HL-60 (cell line): ENCODE measurements around the gene ATP6V1C2.

Experiments
- DNase-seq, 2 experiments: peaks; one replicate each; pipeline ENCODE4 v3.0.0-alpha.2; 2010 to 2020; ENCODE audit warnings: low read depth in 1 of 2, low spot score in 1 of 2
- H3K27ac ChIP-seq: fragments of 250-450 bp; sonication (Bioruptor Pico); replicated peaks from 2 replicates; pipeline ENCODE4 v1.5.1; 2020; ENCODE audit warnings: mild to moderate bottlenecking, moderate library complexity
- H3K27me3 ChIP-seq: fragments of 250-450 bp; sonication (Bioruptor Pico); 2 replicates; pipeline ENCODE4 v1.5.1; 2021; ENCODE audit warnings: mild to moderate bottlenecking, moderate library complexity; ENCODE audit not compliant: insufficient read depth, poor library complexity, severe bottlenecking
- H3K4me3 ChIP-seq: replicated peaks from 2 replicates; pipeline ENCODE4 v1.5.1; 2011; ENCODE audit warnings: mild to moderate bottlenecking, control low read depth, low read length; ENCODE audit not compliant: insufficient read depth
- CTCF ChIP-seq: IDR thresholded peaks from one replicate; pipeline ENCODE4 v1.5.1; 2011; ENCODE audit warnings: low read length, control low read depth, inconsistent platforms; ENCODE audit not compliant: insufficient read depth
- GABPA ChIP-seq: IDR thresholded peaks from 2 replicates; pipeline ENCODE4 v1.6.1; 2012; ENCODE audit warnings: low read depth
- POLR2AphosphoS5 ChIP-seq: IDR thresholded peaks from 2 replicates; pipeline ENCODE4 v1.6.1; 2012; ENCODE audit warnings: low read depth
- REST ChIP-seq: IDR thresholded peaks from 2 replicates; pipeline ENCODE4 v1.6.1; 2012; ENCODE audit warnings: low read depth; ENCODE audit not compliant: insufficient replicate concordance
- SPI1 ChIP-seq: IDR thresholded peaks from 2 replicates; pipeline ENCODE4 v1.6.1; 2012; ENCODE audit warnings: low read depth, mild to moderate bottlenecking, borderline replicate concordance

ATP6V1C2 gene

GRCh38 chr2:10820562-10820961, 99.1 kb downstream of the ATP6V1C2 start:
- Histone ChIP-seq H3K27ac (no peak overlapping the region), H3K27me3 (peaks cover 9% of the 10 kb centered on the region), H3K4me3 (no peak overlapping the region)
- DNase-seq, result no peak
- TF ChIP-seq GABPA (no peak), REST (no peak), SPI1 (no peak), POLR2AphosphoS5 (no peak), CTCF (no peak)

- no peak overlapping the region for H3K27ac ChIP-seq
- DNase-seq, result no peak
- H3K4me3 ChIP-seq, result no peak overlapping the region
- H3K27me3 ChIP-seq, result peaks cover 14% of the 10 kb centered on the region
- TF ChIP-seq SPI1 (peak; percentile 30; the same call in 1 of the 2 replicates), GABPA (no peak)
Measured at GRCh38 chr2:10820978-10821695, 99.7 kb downstream of the ATP6V1C2 start.

- Histone ChIP-seq H3K4me3 (no peak overlapping the region), H3K27me3 (peaks cover 25% of the 10 kb centered on the region), H3K27ac (no peak overlapping the region)
- DNase-seq, result no peak
- TF ChIP-seq POLR2AphosphoS5 (no peak), CTCF (no peak), SPI1 (no peak), GABPA (no peak), REST (no peak)
Measured at GRCh38 chr2:10824191-10824590, 102.8 kb downstream of the ATP6V1C2 start.

GRCh38 chr2:10826026-10826425, 104.6 kb downstream of the ATP6V1C2 start:
- no peak overlapping the region for H3K4me3 ChIP-seq
- H3K27me3 ChIP-seq, result peaks cover 29% of the 10 kb centered on the region
- H3K27ac ChIP-seq, result no peak overlapping the region
- no peak for DNase-seq
- TF ChIP-seq POLR2AphosphoS5, result no peak
- TF ChIP-seq GABPA, result no peak
- no peak for TF ChIP-seq CTCF
- TF ChIP-seq SPI1, result no peak
- TF ChIP-seq REST, result no peak
